GM13976 (cell line): ENCODE results near the gene MAPKAPK5.

Source experiments
- DNase-seq: peaks from one replicate; pipeline ENCODE4 v3.0.0; 2012; ENCODE audit warnings: low spot score
- in situ Hi-C: fragments of 300-500 bp; cut with MboI; formaldehyde crosslinking; loops from one replicate; pipeline ENCODE4 v1.12.0; 2022; ENCODE audit warnings: low sequenced_read_pairs, mixed read lengths, inconsistent platforms; ENCODE audit not compliant: unreplicated experiment
- TF ChIP-seq, protein P1 (sequence below): IDR thresholded peaks from 2 replicates; pipeline ENCODE4 v1.5.1; 2012; ENCODE audit warnings: borderline replicate concordance, mild to moderate bottlenecking; ENCODE audit not compliant: insufficient read depth; ENCODE audit errors: extremely low read depth, missing control alignments, control extremely low read depth

MAPKAPK5 gene

DNA sequence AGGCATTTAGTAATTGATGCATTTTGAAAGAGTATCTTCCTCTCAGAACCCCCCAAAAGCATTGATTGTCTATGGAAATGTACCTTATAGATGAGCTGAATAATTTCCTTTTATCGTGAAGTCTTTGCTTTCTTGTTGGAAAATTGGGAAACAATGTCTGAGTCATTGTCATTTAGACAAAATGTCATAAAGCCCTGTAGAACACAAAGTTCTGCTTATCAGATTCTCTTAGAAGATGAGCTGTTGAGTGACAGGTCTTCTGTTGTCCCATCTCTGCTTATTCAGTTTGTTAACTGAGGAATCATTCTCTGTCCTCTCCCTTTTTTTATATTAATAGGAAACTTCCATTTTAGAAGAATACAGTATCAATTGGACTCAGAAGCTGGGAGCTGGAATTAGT is 22.9 kb downstream of the MAPKAPK5 start:
- in situ Hi-C loops = no loop called here
- TF ChIP-seq, protein P1, sequence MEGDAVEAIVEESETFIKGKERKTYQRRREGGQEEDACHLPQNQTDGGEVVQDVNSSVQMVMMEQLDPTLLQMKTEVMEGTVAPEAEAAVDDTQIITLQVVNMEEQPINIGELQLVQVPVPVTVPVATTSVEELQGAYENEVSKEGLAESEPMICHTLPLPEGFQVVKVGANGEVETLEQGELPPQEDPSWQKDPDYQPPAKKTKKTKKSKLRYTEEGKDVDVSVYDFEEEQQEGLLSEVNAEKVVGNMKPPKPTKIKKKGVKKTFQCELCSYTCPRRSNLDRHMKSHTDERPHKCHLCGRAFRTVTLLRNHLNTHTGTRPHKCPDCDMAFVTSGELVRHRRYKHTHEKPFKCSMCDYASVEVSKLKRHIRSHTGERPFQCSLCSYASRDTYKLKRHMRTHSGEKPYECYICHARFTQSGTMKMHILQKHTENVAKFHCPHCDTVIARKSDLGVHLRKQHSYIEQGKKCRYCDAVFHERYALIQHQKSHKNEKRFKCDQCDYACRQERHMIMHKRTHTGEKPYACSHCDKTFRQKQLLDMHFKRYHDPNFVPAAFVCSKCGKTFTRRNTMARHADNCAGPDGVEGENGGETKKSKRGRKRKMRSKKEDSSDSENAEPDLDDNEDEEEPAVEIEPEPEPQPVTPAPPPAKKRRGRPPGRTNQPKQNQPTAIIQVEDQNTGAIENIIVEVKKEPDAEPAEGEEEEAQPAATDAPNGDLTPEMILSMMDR = no peak
- no peak for DNase-seq

DNA sequence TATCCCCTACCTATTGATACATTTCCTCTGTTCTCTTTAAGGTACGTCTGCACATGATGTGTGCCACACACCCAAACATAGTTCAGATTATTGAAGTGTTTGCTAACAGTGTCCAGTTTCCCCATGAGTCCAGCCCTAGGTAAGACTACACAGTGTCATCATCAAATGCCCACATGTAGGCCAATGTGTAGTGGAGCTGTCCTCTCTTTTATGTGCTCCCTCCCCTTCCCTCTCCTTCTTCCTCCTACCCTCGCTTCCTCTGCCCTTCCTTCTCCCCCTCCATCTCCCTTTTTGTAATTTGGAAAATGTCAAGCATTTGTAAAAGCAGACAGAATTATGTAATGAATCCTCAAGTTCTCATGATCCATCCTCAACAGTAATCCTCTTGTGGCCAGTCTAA is 25.5 kb downstream of the MAPKAPK5 start:
- TF ChIP-seq, protein P1 = no peak
- DNase-seq = no peak
- in situ Hi-C loops = no loop called here

DNA sequence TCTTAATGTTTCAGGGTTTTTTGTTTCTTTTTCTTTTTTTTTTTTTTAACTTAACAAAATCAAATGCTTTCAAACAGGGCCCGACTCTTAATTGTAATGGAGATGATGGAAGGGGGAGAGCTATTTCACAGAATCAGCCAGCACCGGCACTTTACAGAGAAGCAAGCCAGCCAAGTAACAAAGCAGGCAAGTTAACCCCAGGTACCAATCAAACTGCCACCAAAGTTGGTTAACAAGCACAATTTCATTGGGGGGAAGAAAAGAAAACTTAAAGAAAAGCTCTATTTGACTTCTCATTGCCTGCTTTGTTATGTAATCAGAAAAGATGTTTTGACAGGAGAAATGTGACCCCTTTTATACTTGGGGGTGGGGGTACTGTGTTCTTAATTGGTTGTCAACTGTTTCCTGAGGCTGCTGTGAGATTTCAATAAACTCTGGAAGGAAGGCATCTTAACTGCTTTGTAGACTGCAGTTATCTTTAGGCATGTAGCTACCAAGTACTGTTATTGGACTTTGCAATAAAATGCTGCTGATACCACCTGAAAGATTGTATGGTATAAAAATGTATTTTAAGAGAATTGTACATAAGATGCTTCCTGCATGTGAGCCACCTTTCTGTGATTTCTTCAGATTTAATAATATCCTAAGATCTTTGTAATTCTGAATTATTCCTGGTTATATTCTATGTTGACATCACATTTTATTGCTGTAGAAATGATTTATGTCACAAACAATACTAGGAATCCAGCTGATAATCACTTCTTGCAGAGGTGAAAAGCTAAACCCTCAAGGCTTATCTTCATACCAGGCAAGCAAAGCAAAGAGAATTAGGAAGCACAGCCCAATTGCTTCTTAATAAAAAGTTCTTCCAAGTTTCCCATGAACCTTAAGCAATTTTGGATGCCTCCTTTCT is 26.9 kb downstream of the MAPKAPK5 start:
- no peak for DNase-seq
- in situ Hi-C loops = no loop called here
- TF ChIP-seq, protein P1 = no peak

DNA sequence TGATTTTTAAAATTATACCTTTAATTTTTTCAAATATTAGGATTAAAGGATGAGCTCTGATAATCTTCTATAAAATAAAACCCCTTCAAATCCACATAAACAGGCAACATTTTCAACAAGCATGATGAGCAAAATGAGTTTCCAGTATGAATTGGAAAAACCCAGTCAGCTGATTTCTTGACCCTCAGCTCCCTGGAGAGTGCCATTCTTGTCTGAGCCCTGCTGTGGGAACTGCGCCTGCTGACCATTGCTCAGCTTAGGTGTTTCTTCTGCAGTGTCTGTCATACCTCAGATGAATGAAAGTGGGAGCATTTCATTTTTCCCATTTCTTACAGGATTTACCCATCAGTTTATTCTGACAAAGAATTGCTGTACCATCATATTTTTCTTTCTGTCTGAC is 27.6 kb downstream of the MAPKAPK5 start:
- TF ChIP-seq, protein P1 = no peak
- no peak for DNase-seq
- in situ Hi-C loops = no loop called here

DNA sequence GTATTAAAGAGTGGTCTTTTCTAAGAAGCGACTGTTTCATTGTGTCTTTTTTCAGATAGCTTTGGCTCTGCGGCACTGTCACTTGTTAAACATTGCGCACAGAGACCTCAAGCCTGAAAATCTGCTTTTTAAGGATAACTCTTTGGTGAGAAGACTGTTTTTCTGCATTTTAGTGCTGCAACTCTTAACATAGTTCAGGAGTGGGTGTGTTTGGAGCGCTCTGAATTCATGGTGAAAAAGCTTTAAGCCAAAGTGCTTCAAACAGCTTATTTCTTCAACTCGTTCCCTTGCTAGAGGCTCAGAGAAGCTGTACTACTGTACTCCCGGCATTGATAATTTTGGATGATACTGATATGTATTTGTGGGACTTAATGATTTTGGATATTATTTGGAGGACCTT is 28.2 kb downstream of the MAPKAPK5 start:
- TF ChIP-seq, protein P1 = no peak
- in situ Hi-C loops = no loop called here
- no peak for DNase-seq

DNA sequence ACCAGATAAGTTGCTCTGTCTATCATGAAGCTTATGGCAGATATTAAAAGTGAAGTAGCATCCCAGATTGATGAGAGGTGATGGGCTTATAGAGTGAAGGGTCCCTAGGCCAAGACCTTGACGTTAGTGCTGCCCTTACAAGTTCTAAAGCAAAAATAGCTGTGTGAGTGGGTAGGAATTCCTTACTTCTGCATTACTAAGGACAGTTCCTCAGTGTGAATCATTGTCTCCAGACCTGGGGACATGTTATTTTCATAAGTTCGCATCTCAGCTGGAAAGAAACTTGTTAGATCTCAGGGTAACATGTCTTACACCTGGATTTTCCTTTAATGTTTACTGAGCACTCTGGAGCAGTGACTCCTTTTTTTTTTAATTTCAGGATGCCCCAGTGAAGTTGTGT is 28.7 kb downstream of the MAPKAPK5 start:
- in situ Hi-C loops = no loop called here
- no peak for DNase-seq

More for the DNA sequence above, 28.7 kb downstream of the MAPKAPK5 start:
- TF ChIP-seq, protein P1 = no peak
